GM10266 (cell line): ENCODE results near the gene CCDC141.
A peak's percentile ranks its signal among the peaks of the same experiment; 100 is the strongest.

ENCODE experiments used
- DNase-seq: peaks from one replicate; pipeline ENCODE4 v3.0.0; 2012; ENCODE audit errors: extremely low spot score
- CTCF ChIP-seq: IDR thresholded peaks from 2 replicates; pipeline ENCODE4 v1.5.1; 2012; ENCODE audit warnings: mild to moderate bottlenecking, low read depth; ENCODE audit not compliant: control insufficient read depth, insufficient read depth; ENCODE audit errors: missing control alignments

The CCDC141 gene

DNA sequence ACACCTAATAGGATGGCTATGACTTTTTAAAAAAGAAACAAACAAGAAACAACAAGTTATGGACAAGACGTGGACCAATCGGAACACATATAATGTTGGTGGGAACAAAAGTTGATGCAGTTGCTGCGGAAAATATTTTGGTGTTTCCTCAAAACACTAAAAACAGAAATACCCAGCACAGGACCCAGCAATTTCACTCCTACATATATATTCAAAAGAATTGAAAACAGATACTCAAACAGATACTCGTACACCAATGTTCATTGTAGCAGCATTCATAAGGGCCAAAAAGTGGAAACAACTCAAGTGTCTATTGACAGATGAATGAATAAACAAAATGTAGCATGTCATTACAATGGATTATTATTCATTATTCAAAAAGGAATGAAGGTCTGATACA is 12.1 kb downstream of the CCDC141 start:
- TF ChIP-seq CTCF: no peak
- no peak for DNase-seq

- TF ChIP-seq CTCF: no peak
- DNase-seq: no peak
These were observed 13.5 kb downstream of the CCDC141 start for GRCh38 chr2:179036353-179036905.

- DNase-seq: peak; percentile 20
- no peak for TF ChIP-seq CTCF
These were observed 18.1 kb downstream of the CCDC141 start for GRCh38 chr2:179031731-179032408.

- no peak for DNase-seq
- no peak for TF ChIP-seq CTCF
These were observed 25.5 kb downstream of the CCDC141 start for GRCh38 chr2:179024445-179024844.

DNA sequence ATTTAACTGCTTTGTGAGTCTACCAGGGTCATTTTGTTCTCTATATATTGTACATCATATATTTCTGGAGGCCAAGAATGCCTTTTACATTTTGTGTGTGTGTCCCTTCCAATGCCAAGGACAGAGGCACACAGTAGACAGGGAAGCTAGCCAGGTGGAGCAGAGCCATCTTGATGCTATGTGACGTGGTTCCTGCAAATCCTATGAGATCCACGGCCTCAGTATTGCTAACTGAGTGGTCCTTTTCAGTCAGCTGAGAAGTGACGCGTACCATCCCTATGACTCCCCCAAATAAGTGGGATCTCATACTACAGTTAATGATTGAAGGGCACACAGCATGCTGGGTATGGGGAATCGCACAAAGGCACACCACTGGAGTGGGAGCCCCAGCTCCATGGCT is 27.3 kb downstream of the CCDC141 start:
- DNase-seq: no peak
- no peak for TF ChIP-seq CTCF

DNA sequence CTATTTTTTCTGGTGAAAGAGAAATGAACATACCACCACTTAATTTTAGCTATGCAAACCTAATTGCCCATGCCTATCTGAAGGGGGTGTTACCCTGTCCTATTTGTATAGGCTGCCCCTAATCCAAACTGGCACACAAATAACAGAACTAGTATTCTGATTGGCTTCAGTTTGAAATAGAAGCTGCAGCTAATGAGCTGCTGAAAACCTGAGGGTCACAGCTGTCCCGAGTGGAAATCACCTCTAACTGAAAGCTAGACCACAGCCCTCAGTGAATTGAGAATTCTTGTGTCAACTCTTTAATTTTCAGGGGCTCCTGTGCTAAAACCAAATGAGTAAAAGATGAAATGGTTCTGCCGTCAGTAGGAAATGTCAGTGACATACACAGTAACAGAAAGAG is 28.7 kb downstream of the CCDC141 start:
- DNase-seq: peak; percentile 32
- TF ChIP-seq CTCF: no peak

GRCh38 chr2:179020156-179020750 is 29.7 kb downstream of the CCDC141 start:
- peak; percentile 56 for TF ChIP-seq CTCF
- DNase-seq: peak; percentile 27
